Muscle layer of duodenum (tissue), 2 donors: Measurements from ENCODE around the gene STARD5.
A peak's percentile ranks its signal among the peaks of the same experiment; 100 is the strongest.

ENCODE experiments used
- H3K27ac ChIP-seq: one replicate; pipeline ENCODE4 v1.7.0; 2013; ENCODE audit warnings: mild to moderate bottlenecking, low read length
- H3K27me3 ChIP-seq: one replicate; pipeline ENCODE4 v1.7.0; 2013; ENCODE audit warnings: low read depth, mild to moderate bottlenecking, control low read depth, low read length
- H3K36me3 ChIP-seq, 2 donors: one replicate each; pipeline ENCODE4 v1.7.0; 2013; ENCODE audit warnings: low read length in 2 of 2, control low read depth in 1 of 2, mild to moderate bottlenecking in 1 of 2; ENCODE audit not compliant: insufficient read depth in 2 of 2, control insufficient read depth in 1 of 2
- H3K4me1 ChIP-seq, 2 donors: one replicate each; pipeline ENCODE4 v1.7.0; 2013; ENCODE audit warnings: low read length in 2 of 2, mild to moderate bottlenecking in 2 of 2, control low read depth in 1 of 2, moderate library complexity in 1 of 2; ENCODE audit not compliant: insufficient read depth in 2 of 2, control insufficient read depth in 1 of 2
- H3K4me3 ChIP-seq, 2 donors: one replicate each; pipeline ENCODE4 v1.7.0; 2013; ENCODE audit warnings: low read length in 2 of 2, low read depth in 1 of 2, mild to moderate bottlenecking in 1 of 2
- H3K9me3 ChIP-seq, 2 donors: one replicate each; pipeline ENCODE4 v1.7.0; 2013; ENCODE audit warnings: low read length in 2 of 2, control low read depth in 1 of 2, mild to moderate bottlenecking in 1 of 2; ENCODE audit not compliant: control insufficient read depth in 1 of 2
- donor health status: healthy.

Gene STARD5

DNA sequence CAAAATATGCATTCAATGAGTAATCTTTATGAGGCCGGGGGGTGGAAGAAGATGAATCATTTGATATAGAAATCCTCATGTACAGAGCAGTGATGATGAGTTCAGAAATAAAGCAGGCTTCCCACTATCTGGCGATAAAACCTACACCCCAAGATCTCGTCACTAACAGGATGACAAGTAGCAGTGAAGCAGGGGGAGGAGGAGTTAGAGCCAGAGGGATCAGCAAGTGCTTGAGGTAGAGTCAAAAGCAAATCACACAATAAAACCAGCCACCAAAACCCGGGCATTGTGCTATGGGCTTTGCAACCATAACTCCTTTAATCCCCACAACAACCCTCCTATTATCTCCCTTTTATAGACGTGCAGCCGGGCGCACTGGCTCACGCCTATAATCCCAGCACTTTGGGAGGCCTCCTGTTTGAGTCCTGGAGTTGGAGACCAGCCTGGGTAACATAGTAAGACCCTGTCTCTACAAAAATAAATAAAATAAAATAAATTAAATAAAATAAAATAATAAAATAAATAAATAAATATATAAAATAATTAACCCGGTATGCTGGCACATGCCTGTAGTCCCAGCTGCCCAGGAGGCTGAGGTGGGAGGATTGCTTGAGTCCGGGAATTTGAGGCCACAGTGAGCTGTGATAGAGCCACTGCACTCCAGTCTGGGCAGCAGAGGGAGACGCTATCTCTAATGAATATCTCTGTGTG lies 53.0 kb downstream of the STARD5 start:
- Histone ChIP-seq H3K27ac (no peak overlapping the region), H3K9me3 (no peaks in the 10 kb centered on the region), H3K4me1 (peaks cover 8 to 10% of the 10 kb centered on the region in 2 donors), H3K4me3 (no peak overlapping the region), H3K36me3 (no peaks in the 10 kb centered on the region), H3K27me3 (no peaks in the 10 kb centered on the region)

DNA sequence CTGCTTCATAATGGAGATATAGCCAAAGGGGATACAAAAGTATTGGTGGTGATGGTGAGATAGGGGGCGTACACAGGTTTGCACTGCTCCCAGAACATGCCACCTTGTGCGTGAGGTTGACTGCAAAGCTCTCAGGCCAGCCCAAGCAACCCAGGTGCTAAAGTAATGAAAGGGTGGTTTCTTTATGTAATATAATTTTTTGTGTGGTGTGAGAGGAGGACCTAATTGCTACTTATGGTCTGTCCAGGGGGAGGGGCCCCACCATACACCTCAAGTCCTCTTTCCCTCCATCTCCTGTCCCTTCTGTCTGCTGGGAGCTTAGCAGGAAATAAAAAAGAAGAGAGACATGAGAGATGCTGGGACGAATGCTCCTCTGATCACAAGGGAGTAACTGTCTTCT lies 53.8 kb downstream of the STARD5 start:
- H3K36me3 ChIP-seq: no peaks in the 10 kb centered on the region
- no peak overlapping the region for H3K4me3 ChIP-seq
- H3K4me1 ChIP-seq: peaks cover 10 to 17% of the 10 kb centered on the region in 2 donors
- H3K9me3 ChIP-seq: no peaks in the 10 kb centered on the region
- H3K27me3 ChIP-seq: no peaks in the 10 kb centered on the region
- no peak overlapping the region for H3K27ac ChIP-seq

DNA sequence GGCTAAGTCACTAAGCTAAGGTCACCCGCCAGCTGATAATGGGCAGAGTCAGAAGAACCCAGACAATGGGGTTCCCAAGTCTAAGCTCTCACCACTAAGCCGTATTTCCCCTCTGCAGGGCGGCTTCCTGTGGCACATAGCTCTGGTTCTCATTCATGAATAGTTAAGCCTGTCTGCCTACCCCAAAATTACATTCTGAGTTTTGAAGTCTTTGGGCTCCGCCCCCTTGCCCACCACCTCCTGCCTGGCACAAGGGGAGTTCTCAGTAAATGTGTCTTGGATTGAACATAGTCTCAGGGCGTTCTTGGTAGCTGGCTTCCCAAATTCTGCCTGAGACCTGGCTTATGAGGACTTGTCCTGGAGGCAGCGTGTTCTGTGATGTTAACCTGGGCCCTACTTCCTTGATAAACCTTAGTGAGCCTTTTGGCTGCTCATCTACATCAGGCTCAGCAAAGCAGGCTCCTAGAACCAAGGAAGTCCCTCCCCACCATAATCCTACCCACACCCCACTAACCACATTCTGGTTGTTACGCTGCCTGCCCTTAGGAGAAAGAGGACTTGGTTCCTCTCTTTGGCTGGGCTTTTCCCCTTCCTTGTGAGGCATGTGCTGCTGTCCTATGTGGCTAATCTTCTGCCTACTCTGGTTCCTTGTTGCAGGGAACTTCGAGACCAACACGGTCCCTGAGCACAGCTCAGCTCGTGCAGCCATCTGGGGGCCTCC lies 54.9 kb downstream of the STARD5 start:
- no peak overlapping the region for H3K27ac ChIP-seq
- peaks cover 6 to 14% of the 10 kb centered on the region in 2 donors for H3K4me1 ChIP-seq
- no peaks in the 10 kb centered on the region for H3K9me3 ChIP-seq
- H3K27me3 ChIP-seq: no peaks in the 10 kb centered on the region
- H3K4me3 ChIP-seq: no peak overlapping the region
- H3K36me3 ChIP-seq: no peaks in the 10 kb centered on the region

DNA sequence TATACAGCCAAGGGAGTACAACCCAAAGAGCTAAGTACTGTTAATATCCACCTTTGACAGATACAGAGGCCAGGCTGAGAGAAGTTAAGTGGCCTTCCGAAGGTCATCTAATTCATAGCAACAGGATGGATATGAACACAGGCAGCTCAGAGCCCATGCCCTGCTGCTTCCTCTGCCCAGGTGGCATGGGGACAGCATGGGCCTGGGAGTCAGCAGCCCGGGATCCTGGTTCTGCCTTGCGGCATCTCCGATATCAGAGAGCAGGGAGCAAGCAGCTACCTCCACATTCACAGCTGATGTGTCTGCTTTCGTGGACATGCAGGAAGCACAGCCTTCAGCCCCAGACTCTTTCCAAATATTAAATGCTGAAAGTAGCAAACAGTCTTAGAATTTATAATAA lies 55.6 kb downstream of the STARD5 start:
- H3K27ac ChIP-seq: no peak overlapping the region
- no peak overlapping the region for H3K4me3 ChIP-seq
- H3K27me3 ChIP-seq: no peaks in the 10 kb centered on the region
- peaks cover 6 to 14% of the 10 kb centered on the region in 2 donors for H3K4me1 ChIP-seq
- no peaks in the 10 kb centered on the region for H3K36me3 ChIP-seq
- H3K9me3 ChIP-seq: no peaks in the 10 kb centered on the region

DNA sequence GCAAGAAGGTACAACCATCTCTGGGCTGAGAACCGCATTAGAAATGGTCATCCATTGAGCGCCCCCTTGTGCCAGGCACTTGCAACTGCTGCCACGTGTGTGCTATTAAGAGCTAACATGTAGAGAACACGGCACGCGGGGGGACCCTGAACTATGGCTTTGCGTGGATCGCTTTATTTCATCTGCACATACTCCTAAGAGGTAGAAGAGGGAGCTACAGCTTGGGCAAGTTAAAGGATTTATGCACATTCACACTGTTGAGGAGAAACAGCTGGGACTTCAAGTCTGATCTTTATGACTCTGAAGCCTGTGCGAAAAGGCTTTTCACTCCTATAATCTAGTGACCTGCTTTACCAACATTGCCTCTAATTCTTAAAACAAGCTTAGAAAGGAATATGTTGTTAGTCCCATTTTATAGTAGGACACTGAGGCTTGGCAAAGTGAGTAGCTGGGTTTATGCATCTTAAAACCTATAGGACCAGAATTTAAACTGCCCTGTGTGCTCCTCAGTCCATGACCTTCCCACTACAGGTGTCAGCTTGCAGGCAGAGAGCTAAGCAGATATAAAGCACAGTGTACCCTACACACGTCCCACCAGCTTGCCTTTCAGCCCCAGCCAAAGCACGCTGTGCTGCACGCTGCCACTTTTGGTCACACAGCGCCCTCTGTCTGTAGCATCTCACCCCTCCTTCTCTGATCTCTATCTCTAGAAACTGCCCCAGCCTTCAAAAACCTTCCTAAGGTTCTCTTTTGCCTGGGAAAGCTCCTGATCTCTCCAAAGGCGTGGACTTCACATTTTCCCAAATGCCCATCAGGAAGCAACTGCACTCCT lies 57.8 kb downstream of the STARD5 start:
- peaks cover 6 to 14% of the 10 kb centered on the region in 2 donors for H3K4me1 ChIP-seq
- H3K27me3 ChIP-seq: no peaks in the 10 kb centered on the region
- H3K4me3 ChIP-seq: peak overlapping the region in 1 of 2 donors; percentile 45
- no peaks in the 10 kb centered on the region for H3K36me3 ChIP-seq
- no peak overlapping the region for H3K27ac ChIP-seq
- H3K9me3 ChIP-seq: no peaks in the 10 kb centered on the region

DNA sequence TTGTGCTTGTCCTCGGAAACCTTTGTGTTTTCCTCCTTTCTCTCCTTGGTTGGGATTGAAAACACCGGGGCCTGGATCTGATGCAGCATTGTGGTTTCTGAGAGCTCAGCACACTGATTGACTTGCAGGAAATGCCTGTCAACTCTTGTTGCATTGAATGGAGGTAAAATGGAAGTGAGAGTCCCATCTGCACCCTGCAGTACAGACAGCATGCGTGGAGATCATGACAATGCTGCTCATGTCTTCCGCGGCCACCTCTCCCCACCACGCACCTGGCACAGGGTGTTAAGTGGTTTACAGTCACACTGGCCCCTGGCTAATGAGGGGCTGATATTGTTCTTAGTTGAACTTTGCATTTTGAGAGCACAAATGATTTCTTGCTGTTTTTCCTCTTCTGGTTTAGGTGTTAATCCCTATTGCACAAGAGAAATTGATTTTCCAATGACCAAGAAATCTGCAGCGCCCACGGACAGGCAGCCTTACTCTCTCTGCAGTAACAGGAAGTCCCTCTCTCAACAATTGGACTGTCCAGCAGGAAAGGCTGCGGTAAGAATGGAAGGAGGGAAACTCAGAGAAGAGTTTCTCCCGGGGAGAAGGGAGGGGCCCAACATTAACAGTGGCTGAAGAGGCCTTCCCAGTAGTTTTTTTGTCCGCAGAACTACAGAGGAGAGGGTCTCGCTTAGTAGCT lies 58.5 kb downstream of the STARD5 start:
- no peaks in the 10 kb centered on the region for H3K27me3 ChIP-seq
- H3K9me3 ChIP-seq: no peaks in the 10 kb centered on the region
- no peak overlapping the region for H3K27ac ChIP-seq
- peak overlapping the region in 1 of 2 donors; percentile 45 for H3K4me3 ChIP-seq
- no peaks in the 10 kb centered on the region for H3K36me3 ChIP-seq
- H3K4me1 ChIP-seq: peaks cover 6 to 14% of the 10 kb centered on the region in 2 donors

DNA sequence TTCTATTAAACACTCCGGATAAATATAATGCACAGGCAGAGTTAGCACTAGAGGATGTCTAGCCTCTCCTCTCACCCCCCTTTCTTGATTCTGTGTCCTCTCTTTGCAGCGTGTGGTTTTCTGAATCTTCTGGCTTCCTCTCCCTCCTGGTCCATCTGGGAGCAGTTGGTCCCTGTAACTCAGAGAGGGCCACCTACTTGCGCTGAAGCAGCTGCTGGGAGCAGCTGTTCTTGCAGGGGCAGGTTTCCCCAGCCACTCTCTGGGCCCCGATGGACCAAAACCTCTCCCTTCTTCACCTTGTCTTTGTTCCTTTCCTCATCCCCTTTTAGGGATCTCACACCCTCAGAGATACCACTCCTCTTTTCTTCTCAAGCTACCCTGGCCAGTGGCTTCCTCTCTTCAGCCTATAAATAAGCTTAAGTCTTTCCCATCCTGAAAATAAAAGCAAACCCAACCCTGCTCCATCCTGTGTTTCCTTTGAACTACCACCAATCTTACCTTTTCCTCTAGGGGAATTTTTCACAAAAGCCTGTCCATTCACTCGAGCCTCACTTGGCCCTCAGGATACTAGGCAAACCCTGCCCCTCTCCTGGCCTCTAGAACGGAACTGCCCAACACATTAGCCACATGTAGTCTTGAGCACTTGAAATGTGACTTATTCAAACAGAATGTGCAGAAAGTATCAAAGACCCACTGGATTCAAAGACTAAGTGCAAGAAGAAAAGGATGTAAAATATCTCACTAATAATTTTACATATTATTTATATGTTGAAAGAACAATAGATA lies 59.7 kb downstream of the STARD5 start:
- Histone ChIP-seq H3K9me3 (no peaks in the 10 kb centered on the region), H3K27me3 (no peaks in the 10 kb centered on the region), H3K4me3 (no peak overlapping the region), H3K27ac (no peak overlapping the region), H3K36me3 (no peaks in the 10 kb centered on the region), H3K4me1 (peaks cover 6 to 14% of the 10 kb centered on the region in 2 donors)

DNA sequence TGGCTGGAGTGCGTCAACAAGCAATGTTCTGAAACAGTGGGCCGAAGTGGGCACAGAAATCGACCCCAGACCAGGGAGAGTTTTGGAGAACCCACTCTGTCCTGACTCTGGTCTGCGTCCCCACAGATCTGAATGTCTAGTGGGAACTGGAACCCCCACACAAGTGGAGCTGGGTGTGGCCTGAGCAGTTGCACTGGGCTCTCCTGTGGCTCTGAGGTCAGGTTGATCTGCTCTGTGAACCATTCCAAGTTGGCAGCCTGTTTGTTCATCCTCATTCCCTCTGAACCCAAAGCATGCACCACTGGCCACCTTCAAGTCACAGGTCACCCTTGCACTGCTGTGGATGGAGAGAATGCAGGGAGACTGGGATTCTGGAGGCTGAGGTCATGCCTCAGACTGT lies 60.5 kb downstream of the STARD5 start:
- Histone ChIP-seq H3K27ac (no peak overlapping the region), H3K9me3 (no peaks in the 10 kb centered on the region), H3K27me3 (no peaks in the 10 kb centered on the region), H3K4me3 (no peak overlapping the region), H3K36me3 (no peaks in the 10 kb centered on the region), H3K4me1 (peaks cover 6 to 14% of the 10 kb centered on the region in 2 donors)

DNA sequence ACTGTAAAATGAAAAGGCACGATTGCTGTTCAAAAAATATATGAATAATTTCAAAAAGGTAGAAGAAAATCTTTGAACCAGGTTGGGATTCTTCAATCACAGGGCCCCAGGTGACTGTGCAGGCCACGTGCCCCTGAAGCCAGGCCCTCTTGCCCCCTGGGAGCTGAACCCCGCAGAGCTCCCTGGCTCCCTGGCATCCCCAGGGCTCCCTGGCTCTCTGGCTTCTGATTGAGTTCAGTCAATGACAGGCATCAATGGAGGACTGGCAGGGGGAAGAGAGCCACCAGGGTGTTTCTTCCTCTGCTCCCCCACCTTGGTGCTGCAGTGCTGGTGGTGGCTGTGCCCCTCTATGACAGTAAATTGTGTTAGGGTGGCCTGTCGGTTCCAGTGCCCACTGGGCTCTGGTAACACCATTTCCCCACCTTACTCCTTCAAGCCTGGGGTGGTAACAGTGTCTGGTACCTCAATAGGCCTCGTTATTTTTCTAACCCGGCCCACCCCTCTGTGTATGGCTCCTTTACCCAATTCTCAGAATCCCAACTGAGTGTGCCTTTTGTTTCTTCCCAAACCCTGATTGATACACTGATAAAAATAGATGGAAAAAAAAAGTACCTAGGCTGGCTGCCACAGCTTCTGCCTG lies 62.6 kb downstream of the STARD5 start:
- peaks cover 6 to 21% of the 10 kb centered on the region in 2 donors for H3K4me1 ChIP-seq
- H3K36me3 ChIP-seq: no peaks in the 10 kb centered on the region
- H3K9me3 ChIP-seq: no peaks in the 10 kb centered on the region
- no peak overlapping the region for H3K4me3 ChIP-seq
- no peaks in the 10 kb centered on the region for H3K27me3 ChIP-seq
- H3K27ac ChIP-seq: no peak overlapping the region

DNA sequence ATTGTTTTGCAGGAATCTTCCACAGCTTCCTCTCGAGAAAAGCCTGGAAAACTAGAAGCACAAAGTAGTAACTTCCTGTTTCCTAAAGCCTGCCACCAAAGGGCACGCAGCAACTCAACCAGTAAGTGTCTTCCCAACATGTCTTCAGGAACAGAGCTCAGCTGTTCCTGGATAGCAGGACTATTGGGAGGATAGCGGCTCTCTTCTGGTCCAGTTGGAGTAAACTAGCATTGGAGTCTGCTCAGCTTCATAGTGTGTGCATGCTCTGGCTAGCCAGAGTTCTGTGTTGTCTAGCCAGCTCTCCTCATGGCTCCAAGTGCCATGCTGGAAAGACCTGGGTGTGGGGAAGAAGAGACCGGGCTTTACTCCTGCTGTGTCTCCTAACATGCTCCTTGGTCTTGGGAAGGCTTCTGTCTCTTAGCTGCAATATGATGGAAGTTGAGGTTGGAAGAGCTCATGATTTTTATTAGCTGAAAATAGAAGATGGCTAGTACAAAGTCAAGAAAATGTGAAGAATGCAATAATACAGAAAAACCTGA lies 64.1 kb downstream of the STARD5 start:
- Histone ChIP-seq H3K27me3 (no peaks in the 10 kb centered on the region), H3K4me1 (peaks cover 0 to 9% of the 10 kb centered on the region in 2 donors), H3K4me3 (no peak overlapping the region), H3K36me3 (no peaks in the 10 kb centered on the region), H3K9me3 (no peaks in the 10 kb centered on the region), H3K27ac (no peak overlapping the region)
